Fibroblast of skin of left biceps (primary cell): ENCODE measurements around the gene MYO1B.

Source experiments
- DNase-seq, 2 experiments: peaks; one replicate each; pipeline ENCODE4 v3.0.0-alpha.2; 2013; ENCODE audit warnings: low read depth in 2 of 2

The MYO1B gene

DNA sequence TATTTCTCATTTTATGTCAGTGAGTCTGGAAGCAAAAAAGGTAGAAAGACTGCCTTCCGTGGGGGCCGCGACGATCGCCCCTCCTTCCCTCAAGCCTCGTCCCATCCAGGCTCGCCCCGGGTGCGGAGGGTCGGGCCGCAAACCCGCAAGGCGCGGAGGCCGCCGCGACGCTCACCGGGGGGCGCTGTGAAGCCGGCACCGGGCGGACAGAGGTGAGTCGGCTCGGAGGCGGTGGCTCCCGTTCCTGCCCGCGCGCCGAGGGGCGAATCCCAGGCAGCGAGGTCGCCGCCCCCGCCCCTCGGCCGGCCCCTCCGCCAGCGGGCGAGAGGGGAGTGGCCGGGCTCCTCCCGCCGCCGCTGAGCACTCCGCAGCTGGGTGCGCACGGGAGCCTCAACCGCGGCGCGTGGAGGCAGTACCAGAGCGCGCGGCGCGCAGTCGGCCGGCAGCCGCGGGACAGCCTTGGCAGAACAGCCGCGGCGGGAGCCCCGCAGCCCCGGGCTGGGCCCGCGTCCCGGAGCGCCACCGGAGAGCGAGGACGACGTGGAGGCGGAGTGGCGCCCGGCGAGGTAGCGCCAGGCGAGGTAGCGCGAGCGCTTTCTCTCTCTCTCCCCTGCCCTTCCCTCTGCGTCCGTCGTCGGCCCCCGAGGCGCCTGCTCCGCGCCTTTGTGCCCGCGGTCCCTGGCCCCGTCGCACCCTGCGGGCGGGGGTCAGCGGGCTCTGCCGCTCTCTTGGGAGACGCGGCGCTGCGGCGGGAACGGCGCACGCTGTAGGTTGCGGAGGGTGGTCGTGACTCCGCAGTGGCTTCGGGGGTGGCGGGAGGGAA, at the start of gene MYO1B:
MYO1B (plus strand) TSS at position 359 of the 823 bp plus-strand sequence. CDS start 31,492 bp downstream, outside the sequence.
- DNase-seq, result peak in 1 of 2 experiments; percentile 45

DNA sequence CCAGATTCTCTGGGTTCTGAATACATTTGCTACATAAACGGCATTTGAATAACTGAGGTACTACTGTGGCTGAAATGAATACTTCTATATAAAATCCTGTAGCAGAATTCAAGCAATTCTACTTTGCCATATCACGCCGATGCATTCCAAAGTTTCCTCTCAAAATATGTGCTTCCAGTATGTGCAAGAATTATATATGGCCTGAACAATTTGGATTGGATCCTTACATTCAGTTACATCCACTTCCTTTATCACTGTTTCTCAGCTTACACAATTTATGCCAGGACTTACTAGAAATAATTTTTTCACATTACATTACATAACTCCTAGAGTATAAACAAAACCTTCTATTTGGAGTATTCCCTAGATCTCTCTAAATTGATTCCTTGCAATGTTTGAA, 48.1 kb upstream of the MYO1B start:
- no peak for DNase-seq

DNA sequence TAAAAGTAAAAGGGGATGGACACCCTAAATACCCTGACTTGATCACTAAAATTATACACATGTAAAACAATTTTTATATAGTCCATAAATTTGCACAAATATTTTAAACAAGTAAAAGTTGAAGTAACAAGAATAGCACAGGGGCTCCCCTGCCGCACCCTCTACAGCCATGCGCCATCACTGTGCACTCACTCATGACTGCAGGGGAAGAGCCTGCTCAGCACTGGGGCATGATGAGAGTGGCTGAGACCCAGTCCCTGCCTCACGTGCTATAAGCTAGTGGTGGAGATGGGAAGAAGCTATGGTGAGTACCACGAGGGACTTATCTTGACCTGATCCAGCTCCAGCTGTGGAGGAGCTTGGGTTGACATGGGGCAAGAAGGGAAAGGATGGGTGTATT, 46.9 kb upstream of the MYO1B start:
- no peak for DNase-seq

DNA sequence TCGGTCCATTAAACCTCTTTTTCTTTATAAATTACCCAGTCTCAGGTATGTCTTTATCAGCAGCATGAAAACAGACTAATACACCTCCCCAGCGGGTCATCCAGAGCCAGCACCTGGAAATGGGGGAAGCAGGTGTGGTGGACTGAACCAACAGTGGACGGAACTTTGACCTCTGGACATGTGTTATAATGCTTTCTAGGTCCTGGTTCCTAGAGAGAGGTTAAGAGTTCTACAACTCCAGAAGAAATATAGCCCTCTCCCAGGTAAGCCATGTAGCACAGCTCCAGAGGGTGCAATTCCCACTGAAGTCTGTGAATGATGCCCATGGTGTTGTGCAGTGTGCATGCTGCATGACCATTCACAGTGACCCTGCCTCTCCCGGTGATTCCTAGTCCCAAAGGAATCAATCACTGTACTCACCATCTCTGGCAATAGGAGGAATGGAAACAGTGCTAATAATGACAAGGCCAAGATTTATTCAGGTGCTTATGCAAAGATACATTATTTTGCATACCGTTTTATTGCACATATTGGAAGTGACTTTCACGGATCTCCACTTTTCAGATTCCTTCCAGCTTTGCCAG, 45.2 kb upstream of the MYO1B start:
- DNase-seq, result no peak

DNA sequence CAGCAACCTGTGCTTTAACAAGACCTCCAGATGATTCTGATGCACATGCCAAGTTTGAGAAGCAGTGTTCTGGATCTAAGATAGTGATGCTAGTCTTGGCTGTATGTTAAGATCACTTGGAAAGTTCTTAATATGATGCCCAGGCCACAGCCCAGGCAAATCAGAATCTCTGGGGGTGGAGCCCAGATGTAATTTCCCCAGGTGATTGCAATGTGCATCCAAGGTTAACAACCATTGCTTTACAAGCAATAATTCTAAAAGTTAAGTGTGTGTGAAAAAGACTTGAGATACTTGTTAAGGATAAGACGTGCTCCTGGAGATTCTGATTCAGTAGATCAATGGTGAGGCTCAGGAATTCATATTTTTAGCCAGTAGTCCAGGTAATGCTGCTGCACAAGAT, 44.3 kb upstream of the MYO1B start:
- DNase-seq, result no peak

DNA sequence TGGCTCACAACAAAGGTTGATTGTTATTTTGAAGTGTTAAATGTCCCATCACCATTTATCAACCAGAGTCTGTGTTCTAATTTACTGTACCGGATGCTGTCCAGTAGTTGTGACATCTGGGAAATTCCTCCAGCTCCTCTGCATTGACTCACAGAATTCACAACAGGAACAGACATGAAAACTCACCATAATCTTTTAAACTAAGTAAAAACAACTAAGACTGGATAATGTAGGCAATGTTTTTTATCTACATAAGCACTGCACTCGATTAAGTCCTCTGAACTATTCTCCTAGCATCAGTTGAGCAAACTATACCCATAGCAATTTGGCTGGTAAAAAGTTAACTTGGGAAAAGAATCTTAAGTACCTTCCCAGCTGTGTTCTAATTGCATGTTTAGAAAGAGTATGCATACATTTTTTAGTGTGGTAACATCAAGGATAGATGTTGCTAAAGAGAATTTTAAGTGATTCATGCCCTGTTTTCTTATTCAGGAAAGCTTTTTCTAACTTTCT, 42.9 kb upstream of the MYO1B start:
- peak in 1 of 2 experiments; percentile 50 for DNase-seq

DNA sequence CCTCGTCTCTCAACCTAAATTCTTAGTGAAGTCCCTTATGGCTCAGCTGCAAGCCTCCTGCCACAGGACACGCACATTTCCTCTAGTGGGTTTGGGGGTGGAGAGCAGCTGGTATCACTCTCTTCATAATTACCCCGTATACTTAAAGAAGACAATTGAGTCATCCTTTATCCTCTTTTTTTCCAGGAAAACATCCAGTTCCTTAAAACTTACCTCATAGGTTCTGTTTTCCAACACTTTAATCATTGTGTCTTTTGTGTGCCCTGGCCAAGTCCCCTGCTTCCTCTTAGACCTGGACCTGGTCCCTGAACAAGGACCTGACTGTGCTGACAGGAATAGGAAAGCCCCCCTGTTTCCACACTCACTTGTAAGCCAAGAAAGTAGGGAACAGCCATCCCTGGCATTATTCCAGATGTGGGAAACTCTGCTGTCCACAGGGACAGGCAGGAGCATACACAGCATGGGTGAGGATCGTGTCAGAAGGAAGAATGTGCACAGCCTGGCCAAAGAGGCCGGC, 42.3 kb upstream of the MYO1B start:
- no peak for DNase-seq

DNA sequence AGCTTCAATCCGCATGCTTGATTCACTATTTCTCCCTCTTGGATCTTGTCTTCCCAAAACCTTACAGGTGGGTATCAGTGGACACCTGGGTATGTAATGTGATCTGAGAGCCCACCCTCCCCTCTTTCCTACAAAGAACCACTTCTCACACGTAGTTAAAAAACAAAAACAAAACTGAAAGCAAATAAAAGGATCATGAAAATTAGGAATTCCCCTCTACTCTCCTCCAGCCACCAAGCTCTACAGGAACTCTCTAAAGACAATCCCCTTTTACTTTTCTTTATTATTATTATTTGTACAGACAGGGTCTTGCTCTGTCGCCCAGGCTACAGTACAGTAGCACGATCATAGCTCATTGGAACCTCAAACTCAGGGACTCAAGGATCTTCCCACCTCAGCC, 40.8 kb upstream of the MYO1B start:
- DNase-seq, result no peak

DNA sequence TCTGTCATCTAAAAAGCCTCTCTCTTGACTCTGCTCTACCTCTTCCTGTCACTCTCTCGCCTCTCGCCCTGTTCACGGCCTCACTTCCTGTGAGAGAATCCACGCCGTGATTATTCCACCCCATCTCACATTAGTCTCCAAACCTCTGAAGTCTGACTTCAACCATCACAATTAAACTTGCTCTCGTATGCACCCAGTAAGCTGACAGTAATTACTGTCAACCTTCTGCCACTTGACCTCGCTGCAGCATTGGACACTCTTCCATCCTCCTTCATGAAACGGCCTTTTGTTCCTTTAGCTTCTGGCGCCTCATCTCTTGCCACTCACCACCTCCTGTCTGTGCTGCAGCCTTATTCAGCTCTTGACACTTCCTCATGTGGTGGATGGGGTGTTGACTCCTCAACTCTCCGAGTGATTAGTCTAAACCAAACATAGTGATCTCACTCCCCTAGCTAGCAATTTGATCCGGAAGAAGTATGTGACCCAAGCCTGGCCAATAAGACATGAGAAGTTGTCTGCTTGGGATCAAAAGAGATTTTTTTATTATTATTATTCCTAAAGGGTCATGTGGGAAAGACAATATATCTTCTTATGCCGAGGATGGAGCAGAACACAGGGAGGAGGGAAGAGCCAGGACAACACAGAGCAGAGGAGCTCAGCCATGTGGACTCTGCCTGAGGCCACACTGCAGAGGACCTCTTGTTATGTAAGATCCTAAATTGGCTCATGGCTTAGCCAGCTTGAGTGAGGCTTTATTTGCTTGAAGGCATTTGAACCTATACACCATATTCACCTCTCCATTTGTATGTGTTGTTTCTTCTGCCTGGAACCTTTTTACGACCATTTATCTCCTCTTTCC, 38.4 kb upstream of the MYO1B start:
- no peak for DNase-seq

DNA sequence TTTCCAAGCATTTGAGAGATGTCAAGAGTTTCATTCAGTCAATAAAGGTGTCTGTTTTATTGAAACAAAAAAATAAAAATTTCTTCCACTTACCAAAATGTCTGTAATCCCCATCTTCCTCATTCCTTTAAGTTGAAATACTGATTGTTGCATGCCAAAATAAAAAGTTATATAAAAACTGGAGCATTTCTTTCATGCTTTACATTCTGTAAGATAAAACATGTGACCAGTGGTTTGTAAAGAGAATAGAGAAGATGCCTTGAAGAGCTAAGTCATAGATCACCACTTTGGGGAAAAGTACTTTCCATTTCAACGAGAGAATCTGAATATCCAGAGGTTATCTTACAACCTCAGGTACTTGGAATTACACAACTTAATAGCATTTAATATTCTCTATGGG, 35.9 kb upstream of the MYO1B start:
- DNase-seq, result peak; percentile 58 to 59

DNA sequence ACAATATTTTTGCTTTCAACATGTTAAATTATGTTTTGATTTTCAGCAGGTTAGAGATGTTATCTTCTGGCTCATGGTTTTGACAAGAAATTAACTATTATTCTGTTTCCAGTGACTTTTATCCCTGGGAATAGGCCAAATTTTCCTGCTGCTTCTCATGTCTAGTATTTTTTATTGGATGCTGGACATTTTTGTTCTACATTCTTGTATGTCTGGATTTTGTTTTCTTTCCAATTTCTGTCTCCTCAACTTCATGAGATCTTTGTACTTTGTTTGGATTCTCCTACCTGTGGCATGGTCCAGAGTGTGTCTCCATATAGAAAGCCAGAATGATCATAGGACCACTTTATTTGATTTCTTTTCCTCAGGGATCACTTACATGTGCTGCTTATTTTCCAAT, 33.1 kb upstream of the MYO1B start:
- DNase-seq, result no peak

DNA sequence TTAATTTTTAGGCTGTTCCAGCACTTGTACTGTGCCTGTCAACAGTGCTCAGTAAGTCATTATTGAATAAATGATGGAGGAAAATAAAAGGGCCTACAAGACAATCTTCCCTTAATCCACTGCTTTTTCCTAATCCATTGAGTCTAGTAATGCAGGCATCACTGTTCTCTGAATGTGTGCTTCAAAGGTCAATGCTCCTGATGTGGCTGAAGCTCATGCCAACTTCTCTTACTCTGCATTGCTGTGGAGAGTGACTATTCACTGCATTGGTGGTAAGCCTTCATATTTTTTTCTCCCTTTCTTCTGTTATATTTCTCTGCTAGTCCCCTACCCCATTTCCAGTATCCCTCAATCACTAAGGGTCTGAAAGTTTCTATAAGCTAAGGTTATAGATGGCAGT, 31.9 kb upstream of the MYO1B start:
- no peak for DNase-seq

DNA sequence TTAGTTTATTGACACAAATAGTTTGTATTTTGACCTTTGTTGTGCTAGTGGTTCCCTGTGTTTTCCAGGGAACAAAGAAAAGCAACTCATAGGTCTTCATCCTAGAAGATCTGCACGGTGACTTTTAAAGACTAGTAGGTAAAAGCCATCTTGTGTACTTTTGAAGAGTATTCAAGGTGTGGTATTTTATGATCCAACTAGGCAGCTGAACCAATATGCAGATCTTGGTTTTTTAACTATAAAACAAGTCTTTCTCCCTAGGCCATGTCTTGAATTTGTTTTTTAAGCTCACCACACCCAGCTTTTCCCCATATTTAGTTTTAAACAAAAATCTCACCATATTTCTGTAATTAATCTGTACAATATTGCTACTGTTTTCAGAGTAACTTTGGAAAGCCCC, 30.0 kb upstream of the MYO1B start:
- no peak for DNase-seq

DNA sequence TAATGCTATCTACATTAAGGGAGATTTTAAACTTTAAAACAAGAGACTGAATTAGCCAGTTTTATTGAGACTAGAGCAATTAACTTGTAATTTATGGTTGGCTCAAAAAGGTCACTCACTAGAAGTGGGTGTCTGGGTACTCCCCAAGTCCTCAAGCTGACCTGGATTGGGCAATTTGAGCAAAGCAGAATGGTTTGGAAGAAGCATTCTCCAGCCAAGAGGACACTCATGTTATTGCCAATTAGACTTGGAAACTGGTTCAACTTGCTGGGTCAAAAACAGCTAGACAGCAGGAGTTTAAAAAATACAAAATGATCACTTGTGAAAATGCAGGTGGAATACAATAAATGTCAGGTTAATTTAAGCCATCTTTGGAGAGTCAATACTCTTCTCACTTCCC, 29.5 kb upstream of the MYO1B start:
- no peak for DNase-seq

DNA sequence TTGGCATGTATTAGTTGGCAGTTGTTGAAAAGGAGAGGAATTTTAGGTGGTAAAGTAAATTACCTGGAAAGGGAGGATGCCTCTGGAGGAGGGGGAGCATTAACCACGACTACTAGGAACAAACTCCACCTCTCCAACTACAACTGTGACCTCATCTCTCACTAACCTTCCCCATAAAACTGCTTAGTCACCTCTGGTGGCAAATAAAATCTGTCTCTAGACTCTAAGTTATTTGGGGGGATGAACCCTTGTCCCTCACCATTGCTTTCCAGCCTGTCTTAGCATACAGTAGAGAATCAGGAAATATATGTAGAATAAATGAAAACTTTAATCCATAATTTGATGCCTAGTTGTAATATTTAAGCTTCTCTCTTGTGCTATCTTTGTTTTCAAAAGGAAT, 27.6 kb upstream of the MYO1B start:
- no peak for DNase-seq

DNA sequence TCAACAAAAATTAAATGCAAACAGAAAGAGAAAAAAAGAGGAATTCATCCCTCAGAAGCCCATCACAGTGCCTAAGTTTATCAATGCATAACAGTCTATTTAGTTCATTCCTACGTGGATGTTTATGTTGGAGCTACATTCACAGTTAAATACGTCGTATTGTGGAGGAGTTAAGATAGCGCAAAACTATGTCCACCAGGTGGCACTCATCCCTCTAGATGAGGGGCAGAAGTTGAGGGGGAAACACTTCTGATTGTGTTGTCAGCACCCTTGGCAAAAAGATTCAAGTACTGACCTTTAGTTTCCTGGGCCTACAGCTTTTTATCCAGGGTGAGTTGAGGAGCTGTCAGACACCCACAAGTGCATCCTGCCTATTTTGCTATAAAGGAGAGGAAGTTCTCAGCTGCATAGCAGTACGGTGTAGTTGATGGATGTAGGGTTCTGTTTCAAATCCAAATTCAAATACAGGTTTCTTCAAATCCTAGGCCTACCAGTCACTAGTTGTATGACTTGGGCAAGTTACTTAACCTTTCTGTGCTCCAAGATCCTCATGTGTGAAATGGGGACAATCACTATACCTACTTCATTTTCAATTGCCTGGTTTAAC, 26.8 kb upstream of the MYO1B start:
- DNase-seq, result peak; percentile 66

DNA sequence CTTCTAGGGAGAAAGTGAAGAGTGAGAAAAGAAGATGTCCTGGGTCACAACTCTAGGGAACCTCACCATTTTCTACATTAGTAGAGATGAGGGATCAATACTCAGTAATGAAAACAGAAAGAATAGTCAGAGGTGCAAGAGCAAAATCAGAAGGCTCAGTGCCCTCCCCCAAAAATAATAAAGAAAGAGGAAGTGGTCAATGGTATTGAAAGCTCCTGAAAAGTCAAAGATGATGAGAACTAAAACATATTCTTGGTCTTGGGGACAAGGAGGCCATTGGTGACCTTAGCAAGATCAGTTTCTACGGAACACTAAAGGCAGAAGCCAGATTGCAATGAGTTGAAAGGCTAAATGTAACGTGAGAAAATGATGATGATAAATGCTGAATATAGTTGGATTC, 24.5 kb upstream of the MYO1B start:
- DNase-seq, result no peak

DNA sequence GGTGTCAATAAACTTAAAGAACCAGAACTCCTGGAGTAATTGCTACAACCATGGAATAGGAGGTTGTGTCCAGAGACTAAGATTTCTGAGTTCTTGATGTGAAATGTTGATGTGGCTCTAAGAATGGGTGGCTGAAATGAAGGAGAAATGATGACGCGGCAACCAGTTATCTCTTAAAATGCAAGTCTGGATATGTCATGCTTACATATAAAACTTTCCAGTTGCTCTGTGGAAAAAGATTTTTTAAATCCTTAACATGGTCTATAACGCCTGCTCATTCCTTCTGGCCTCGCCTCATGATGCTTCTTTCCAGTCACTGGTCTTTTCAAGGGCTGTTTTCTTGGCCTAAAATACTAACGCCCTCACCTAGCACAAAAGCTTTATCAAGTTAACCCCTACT, 23.5 kb upstream of the MYO1B start:
- no peak for DNase-seq

DNA sequence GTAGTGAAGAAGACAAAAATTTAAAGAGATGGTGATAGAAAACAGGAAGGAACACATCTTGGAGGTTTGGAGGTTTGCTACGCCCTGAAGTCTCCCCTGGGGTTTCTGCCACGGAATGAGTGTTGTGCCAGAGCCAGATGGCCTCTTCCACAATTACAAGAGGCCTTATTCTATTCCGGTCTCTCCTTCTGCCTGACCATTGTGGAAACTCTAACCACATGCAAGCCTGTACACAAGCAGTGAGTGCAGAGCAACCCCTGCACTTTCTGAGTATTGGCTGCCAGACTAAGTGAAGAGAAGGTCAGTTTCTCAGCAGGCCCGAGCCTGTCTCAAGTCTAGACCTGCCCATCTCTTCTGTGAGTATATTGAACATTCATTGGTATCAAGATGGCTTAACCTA, 22.7 kb upstream of the MYO1B start:
- no peak for DNase-seq

DNA sequence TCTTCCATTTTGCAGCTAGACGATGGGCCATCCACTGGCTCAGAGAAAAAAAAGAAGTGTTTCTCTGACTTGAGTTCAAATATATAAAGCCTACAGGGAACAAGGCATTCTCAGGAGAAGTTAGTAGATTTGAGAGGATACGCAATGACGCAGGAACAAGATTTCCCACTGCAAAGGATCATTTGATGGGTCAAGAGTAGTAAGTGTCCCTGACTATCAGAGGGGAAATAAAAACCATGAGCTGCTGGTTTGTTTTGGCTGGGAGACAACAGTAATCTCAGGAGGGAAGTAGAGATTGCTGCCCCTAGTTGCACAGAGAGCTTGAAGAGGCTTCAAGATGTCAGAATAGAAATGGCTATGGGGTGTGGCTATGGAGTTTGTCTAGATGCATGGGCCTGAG, 22.3 kb upstream of the MYO1B start:
- DNase-seq, result no peak

DNA sequence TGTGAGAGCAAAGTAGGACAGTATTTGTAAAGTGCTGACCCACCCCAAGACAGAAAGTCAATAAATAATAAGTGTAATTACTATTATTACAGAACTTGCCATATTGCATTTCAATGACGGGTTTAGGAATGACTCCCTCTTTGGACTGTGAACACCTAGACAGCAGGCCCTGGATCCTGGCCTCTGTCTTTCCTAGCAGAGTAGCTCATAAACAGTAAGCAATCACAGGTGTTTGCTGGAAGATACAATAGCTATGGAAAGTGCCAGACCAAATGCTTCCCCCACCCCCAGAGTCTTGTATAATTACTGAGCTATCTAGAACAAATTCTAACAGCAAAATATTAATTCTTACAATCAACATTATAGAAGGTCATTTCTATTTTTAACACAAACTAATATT, 20.1 kb upstream of the MYO1B start:
- no peak for DNase-seq

DNA sequence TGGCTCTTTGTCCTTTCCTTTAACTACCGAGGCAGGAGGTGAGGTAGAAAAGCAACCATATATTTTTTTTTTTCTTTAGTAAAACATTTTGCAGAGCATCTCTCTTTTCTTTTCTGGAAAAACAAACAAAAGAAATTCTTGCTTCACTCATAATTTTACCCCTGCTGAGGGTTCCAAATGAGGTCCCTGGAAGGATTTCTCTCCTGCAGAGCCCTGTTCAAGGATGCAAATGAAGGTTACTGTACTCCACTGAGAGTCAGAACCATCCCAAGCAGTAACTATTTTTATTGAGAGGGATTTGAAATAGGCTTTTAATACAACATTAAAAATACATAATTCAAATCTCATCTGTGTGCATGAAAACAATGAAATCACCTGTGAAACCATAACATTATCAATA, 19.5 kb upstream of the MYO1B start:
- DNase-seq, result no peak
